K562 (cell line): Measurements from ENCODE around the gene LHB.
"Not testable (repeated sequence)": the region's sequence is repeated elsewhere in the genome, so short reads cannot be mapped to it uniquely, and the experiment has no call there.

Experiments
- CBX1 ChIP-seq: sonication (generic); IDR thresholded peaks from 2 replicates; pipeline ENCODE4 v1.6.1; 2016; ENCODE audit warnings: antibody characterized with exemption, low read depth, mild to moderate bottlenecking
- CREB1 ChIP-seq, 2 experiments: sonication (generic) in 1 of 2; formaldehyde crosslinking in 1 of 2; IDR thresholded peaks; 2 replicates each; pipeline versions ENCODE4 v1.6.1 to v1.8.0; 2012 to 2022; ENCODE audit warnings: inconsistent platforms in 1 of 2, mild to moderate bottlenecking in 1 of 2, missing genetic modification reagents in 1 of 2, moderate library complexity in 1 of 2
- CTCF ChIP-seq, 3 experiments: IDR thresholded peaks in 2 of 3; conservative IDR thresholded peaks in 1 of 3; 2 replicates each; pipeline ENCODE4 v1.5.1; 2011 to 2012; ENCODE audit warnings: low read length in 3 of 3, mild to moderate bottlenecking in 3 of 3, control low read depth in 2 of 3, improper control_type of control experiment in 1 of 3, inconsistent platforms in 1 of 3, low read depth in 1 of 3, mixed read lengths in 1 of 3, moderate library complexity in 1 of 3; ENCODE audit not compliant: insufficient read depth in 2 of 3
- GMEB1 ChIP-seq: fragments of 250-450 bp; sonication (Bioruptor Pico); IDR thresholded peaks from 2 replicates; pipeline ENCODE4 v1.4.0; 2020; ENCODE audit warnings: mild to moderate bottlenecking
- MCM5 ChIP-seq: fragments of 450-650 bp; IDR thresholded peaks from 2 replicates; pipeline ENCODE4 v1.6.1; 2016; ENCODE audit warnings: low read depth
- POLR2H ChIP-seq: IDR thresholded peaks from 2 replicates; pipeline ENCODE4 v1.6.1; 2016; ENCODE audit warnings: missing genetic modification characterization, low read depth, mild to moderate bottlenecking, control low read depth, missing compliant biosample characterization, moderate library complexity
- SAP30 ChIP-seq: fragments of 200-600 bp; sonication (generic); IDR thresholded peaks from 2 replicates; pipeline ENCODE4 v1.6.1; 2012; ENCODE audit warnings: borderline replicate concordance, low read depth, mild to moderate bottlenecking, moderate library complexity, low read length, control low read depth, inconsistent platforms; ENCODE audit not compliant: insufficient read depth, poor library complexity, severe bottlenecking
- SETDB1 ChIP-seq: IDR thresholded peaks from one replicate; pipeline ENCODE4 v1.6.1; 2012; ENCODE audit warnings: low read length, control low read depth, inconsistent platforms
- SP1 ChIP-seq: sonication (generic); formaldehyde crosslinking; IDR thresholded peaks from 2 replicates; pipeline ENCODE4 v1.8.1; 2022; ENCODE audit warnings: mild to moderate bottlenecking, missing genetic modification reagents
- SRF ChIP-seq, 2 experiments: fragments of 250-450, 450-650 bp in 1 of 2; sonication (Bioruptor Pico) in 1 of 2; sonication (generic) in 1 of 2; formaldehyde crosslinking; IDR thresholded peaks; 2 replicates each; pipeline versions ENCODE4 v1.5.0 to v1.5.1; 2020 to 2022; ENCODE audit warnings: mild to moderate bottlenecking in 1 of 2, missing genetic modification reagents in 1 of 2
- ZNF121 ChIP-seq: sonication (generic); formaldehyde crosslinking; conservative IDR thresholded peaks from 2 replicates; pipeline ENCODE4 v1.8.0; 2022; ENCODE audit warnings: missing genetic modification reagents
- ZNF140 ChIP-seq: fragments of 250-450 bp; sonication (Bioruptor Pico); IDR thresholded peaks from 2 replicates; pipeline ENCODE4 v1.8.0; 2021; ENCODE audit warnings: moderate library complexity, mild to moderate bottlenecking, inconsistent platforms
- ZNF707 ChIP-seq: fragments of 250-450 bp; sonication (Bioruptor Pico); conservative IDR thresholded peaks from 2 replicates; pipeline ENCODE4 v1.8.0; 2022; ENCODE audit warnings: inconsistent platforms, mild to moderate bottlenecking, moderate library complexity

- not testable (repeated sequence) for TF ChIP-seq CBX1; POLR2H; GMEB1; CTCF (IDR thresholded peaks at IDR 0.05 in 2 of 3, conservative IDR thresholded peaks at IDR 0.05 in 1 of 3; ENCODE audit: insufficient read depth in 2 of 3, low read depth in 1 of 3, low read length in 3 of 3); CREB1 (IDR thresholded peaks at IDR 0.05); CREB1 (CRISPR knock-in tag; IDR thresholded peaks at IDR 0.05); SETDB1; MCM5; SRF (CRISPR knock-in tag; IDR thresholded peaks at IDR 0.05); SAP30; SP1 (CRISPR knock-in tag); ZNF121 (CRISPR knock-in tag); ZNF140 (CRISPR knock-in tag); ZNF707 (CRISPR knock-in tag)
Observed at GRCh38 chr19:49050376-49051033, 33.6 kb upstream of the LHB start.
